K562 (cell line): Measurements from ENCODE around the gene ZNF266. TPM values are rescaled to one million over a fixed set of nuclear protein-coding genes. Genes with fewer than 3 reads are reported as not detected.

ENCODE experiments used
- AFF4 ChIP-seq: sonication (generic); formaldehyde crosslinking; IDR thresholded peaks from 2 replicates; pipeline ENCODE4 v1.8.0; 2023; ENCODE audit warnings: mild to moderate bottlenecking, missing genetic modification reagents
- COPS2 ChIP-seq: fragments of 450-650 bp; conservative IDR thresholded peaks from 2 replicates; pipeline ENCODE4 v1.6.1; 2016; ENCODE audit warnings: mild to moderate bottlenecking, moderate library complexity
- DDX20 ChIP-seq: fragments of 450-650 bp; IDR thresholded peaks from 2 replicates; pipeline ENCODE4 v1.6.1; 2016; ENCODE audit warnings: missing genetic modification characterization, low read depth, mild to moderate bottlenecking, missing compliant biosample characterization, moderate library complexity
- DNMT1 ChIP-seq: fragments of 450-650 bp; IDR thresholded peaks from 2 replicates; pipeline ENCODE4 v1.6.1; 2016; ENCODE audit warnings: antibody characterized with exemption, mild to moderate bottlenecking
- ELK1 ChIP-seq: sonication (generic); formaldehyde crosslinking; IDR thresholded peaks from 2 replicates; pipeline ENCODE4 v1.8.1; 2022; ENCODE audit warnings: missing genetic modification reagents
- ERF ChIP-seq: fragments of 450-650 bp; formaldehyde crosslinking; IDR thresholded peaks from 2 replicates; pipeline ENCODE4 v1.4.0; 2020; ENCODE audit warnings: mild to moderate bottlenecking, mixed read lengths
- FUS ChIP-seq: fragments of 200-400 bp; formaldehyde crosslinking; optimal IDR thresholded peaks from 2 replicates; pipeline ENCODE3; 2017; ENCODE audit warnings: low read depth, low read length
- HDAC6 ChIP-seq: IDR thresholded peaks from 2 replicates; pipeline ENCODE4 v1.6.1; 2012; ENCODE audit warnings: low read depth, mild to moderate bottlenecking, control low read depth, inconsistent platforms, low read length, moderate library complexity
- NCOR1 ChIP-seq: fragments of 450-650 bp; IDR thresholded peaks from 2 replicates; pipeline ENCODE4 v1.6.1; 2016; ENCODE audit warnings: mild to moderate bottlenecking, moderate library complexity
- POLR2A ChIP-seq: fragments of 450-650 bp; conservative IDR thresholded peaks from 2 replicates; pipeline ENCODE4 v1.6.1; 2016
- PTBP1 ChIP-seq: fragments of 200-400 bp; formaldehyde crosslinking; IDR thresholded peaks from 2 replicates; pipeline ENCODE4 v1.6.1; 2017; ENCODE audit warnings: low read depth, low read length
- REST ChIP-seq, 2 experiments: fragments of 450-650 bp; formaldehyde crosslinking in 1 of 2; IDR thresholded peaks; 2 replicates each; pipeline versions ENCODE4 v1.4.0 to v1.6.1; 2014 to 2020; ENCODE audit warnings: mild to moderate bottlenecking in 2 of 2, borderline replicate concordance in 1 of 2, low read depth in 1 of 2
- XRCC4 ChIP-seq: IDR thresholded peaks from one replicate; pipeline ENCODE4 v1.6.1; 2011; ENCODE audit not compliant: insufficient read depth, insufficient read length; ENCODE audit errors: extremely low read depth
- ZEB2 ChIP-seq: fragments of 450-650 bp; IDR thresholded peaks from 2 replicates; pipeline ENCODE4 v1.6.1; 2016
- ZNF584 ChIP-seq: fragments of 200-800 bp; sonication (Bioruptor generic); IDR thresholded peaks from 2 replicates; pipeline ENCODE4 v1.6.1; 2016; ENCODE audit warnings: low read depth, mild to moderate bottlenecking, missing genetic modification characterization, missing compliant biosample characterization
- polyA plus RNA-seq, 8 experiments: library from polyadenylated mRNA; depleted of rRNA in 4 of 8; stranded (reverse) in 5 of 8; unstranded in 3 of 8; fragments of >200 nt; fragmentation: Nextera tagmentation in 2 of 8; fragmentation: Illumina TruSeq in 1 of 8; extraction: Ambion mirVana in 2 of 8; extraction: Trizol in 1 of 8; gene quantifications; 2 replicates each; pipeline versions ENCODE4 v1.2.1 to v1.2.3, GENCODE V29; 2011 to 2014; ENCODE audit warnings: inconsistent platforms in 1 of 8, missing spikeins in 1 of 8
- total RNA-seq, 7 experiments: library from RNA; depleted of rRNA in 6 of 7; stranded (reverse); fragments of >200 nt in 6 of 7; fragmentation: Illumina TruSeq in 2 of 7; extraction: Trizol in 2 of 7; gene quantifications; 2 replicates each; pipeline versions ENCODE4 v1.2.1 to v1.2.3, GENCODE V29; 2011 to 2021; ENCODE audit warnings: low replicate concordance in 1 of 7

ZNF266 gene
- total and polyA plus RNA-seq, 9 of the 15 experiments (the other 6 are each of a cell fraction or from before 2014, with no cell fraction given): 5.9 to 40.9 (median 20.3) TPM

- TF ChIP-seq NCOR1 (no peak), XRCC4 (no peak), ELK1 (no peak), REST (IDR thresholded peaks at IDR 0.05; ENCODE audit: borderline replicate concordance) (no peak), REST (CRISPR knock-in tag; IDR thresholded peaks at IDR 0.05; ENCODE audit: low read depth) (no peak), PTBP1 (no peak), DNMT1 (no peak), COPS2 (no peak), ERF (no peak), FUS (no peak), HDAC6 (no peak), AFF4 (CRISPR knock-in tag) (0 out of 2 replicates have a peak, but pooled peaks have one; percentile 23), POLR2A (peak; percentile 86), DDX20 (tag) (no peak), ZNF584 (CRISPR knock-in tag) (no peak), ZEB2 (no peak)
Measured at GRCh38 chr19:9435279-9436268, at the start of gene ZNF266 (continued).
